Renal cortical epithelial cell (primary cell): ENCODE data around the gene ATXN7L3. TPM values are rescaled to one million over a fixed set of nuclear protein-coding genes. Genes with fewer than 3 reads are reported as not detected.
"Not testable (repeated sequence)": the region's sequence is repeated elsewhere in the genome, so short reads cannot be mapped to it uniquely, and the experiment has no call there.

ENCODE experiments used
- DNase-seq: peaks from one replicate; pipeline ENCODE4 v3.0.0-alpha.2; 2011; ENCODE audit warnings: low read depth
- total RNA-seq: library from RNA; depleted of rRNA; stranded (reverse); fragments of >200 nt; gene quantifications from 2 replicates; pipeline ENCODE4 v1.2.3, GENCODE V29; 2014

The ATXN7L3 gene
- total RNA-seq, result 45.8 and 61.1 TPM in 2 replicates

- DNase-seq, result peak; percentile 86
These were observed at the start of gene ATXN7L3 for GRCh38 chr17:44199553-44200477. ATXN7L3 (minus strand) TSS chr17:44199884; CDS start chr17:44198070, 1,814 bp downstream.

DNA sequence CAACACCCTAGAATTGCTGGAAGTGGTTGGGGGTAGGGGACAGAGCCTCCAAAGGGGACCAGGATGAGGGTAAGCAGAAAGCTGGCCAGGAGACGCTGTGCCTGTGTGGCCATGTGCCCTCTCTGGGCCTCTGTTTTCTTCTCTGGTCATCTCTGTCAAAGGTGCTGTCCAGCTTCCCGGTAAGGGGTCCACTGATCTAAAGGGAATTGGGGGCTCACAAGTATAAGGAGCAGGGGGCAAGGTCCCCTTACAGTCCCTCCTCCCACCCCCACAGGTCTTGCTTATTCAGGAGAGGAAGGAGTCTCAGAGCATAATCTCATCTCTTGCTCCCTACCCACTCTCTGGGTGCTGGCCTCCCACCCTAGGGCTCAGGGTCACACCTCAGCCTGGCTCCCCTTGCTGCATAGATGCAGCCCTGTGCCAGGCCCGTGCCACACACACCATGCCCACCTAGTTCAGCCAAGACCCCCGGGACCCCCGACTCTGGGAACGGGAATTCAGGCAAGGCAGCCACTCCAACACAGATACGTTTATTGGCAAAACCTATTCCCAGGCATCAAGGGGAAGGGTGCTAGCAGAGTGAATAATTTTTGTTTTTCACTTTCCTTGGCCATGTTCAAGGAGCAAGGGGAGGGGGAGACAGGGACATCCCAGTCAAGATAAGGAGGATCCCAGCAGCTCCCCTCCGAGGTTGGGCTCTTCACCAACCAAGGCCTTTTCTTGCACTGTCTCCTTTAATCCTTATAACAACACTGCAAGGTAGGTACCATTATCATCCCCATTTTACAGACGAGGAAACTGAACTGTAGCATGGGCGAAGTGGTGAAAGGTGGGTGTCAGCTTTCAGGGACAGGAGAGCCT is 48.4 kb upstream of the ATXN7L3 start:
- no peak for DNase-seq

DNA sequence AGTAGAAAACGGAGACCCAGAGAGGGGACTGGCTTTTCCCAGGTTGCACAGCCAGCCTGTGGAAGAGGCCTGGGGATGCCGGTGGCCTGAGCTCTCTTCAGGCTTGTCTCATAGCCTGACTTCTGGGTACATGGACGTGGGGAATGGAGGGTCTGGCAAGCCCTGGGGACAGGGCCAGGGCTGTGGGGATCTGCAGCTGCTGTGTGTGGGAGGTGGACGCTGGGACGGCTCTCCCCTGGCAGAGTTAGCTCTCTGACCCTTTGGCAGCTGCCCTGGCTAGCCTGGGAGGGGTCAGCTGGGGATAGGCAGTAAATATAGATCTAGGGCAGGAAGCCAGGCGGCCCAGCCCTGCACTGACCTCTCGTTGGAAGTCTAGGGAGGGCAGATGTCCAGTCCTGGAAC is 47.8 kb upstream of the ATXN7L3 start:
- no peak for DNase-seq

DNA sequence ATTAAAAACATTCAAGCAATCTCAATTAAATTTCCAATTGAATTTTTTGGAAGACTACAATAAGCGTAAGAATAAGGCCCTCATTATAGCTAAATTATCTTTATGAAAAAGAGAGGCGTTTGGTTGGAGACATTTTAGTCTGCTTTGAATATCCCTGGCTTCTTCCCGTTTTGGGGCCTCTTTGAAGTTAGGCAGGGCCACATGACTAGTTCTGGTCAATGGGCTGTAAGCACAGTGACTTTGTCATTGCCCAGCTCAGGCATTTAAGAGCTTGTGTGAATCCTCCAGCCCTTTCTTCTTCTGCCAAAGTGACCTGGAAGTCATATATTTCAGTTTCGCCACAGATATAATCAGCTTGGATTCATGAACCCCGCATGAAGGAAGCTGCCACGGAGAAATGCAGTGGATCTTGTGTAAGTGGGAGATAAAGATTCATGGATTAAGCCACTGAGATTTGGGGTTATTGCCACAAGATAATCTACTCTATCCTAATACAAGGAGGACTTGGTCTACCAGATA is 41.5 kb upstream of the ATXN7L3 start:
- no peak for DNase-seq

DNA sequence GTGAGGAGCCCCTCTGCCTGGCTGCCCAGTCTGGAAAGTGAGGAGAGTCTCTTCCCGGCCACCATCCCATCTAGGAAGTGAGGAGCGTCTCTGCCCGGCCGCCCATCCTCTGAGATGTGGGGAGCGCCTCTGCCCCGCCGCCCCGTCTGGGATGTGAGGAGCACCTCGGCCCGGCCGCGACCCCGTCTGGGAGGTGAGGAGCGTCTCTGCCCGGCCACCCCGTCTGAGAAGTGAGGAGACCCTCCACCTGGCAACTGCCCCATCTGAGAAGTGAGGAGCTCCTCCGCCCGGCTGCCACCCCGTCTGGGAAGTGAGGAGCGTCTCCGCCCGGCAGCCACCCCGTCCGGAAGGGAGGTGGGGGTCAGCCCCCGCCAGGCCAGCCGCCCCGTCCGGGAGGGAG is 38.2 kb upstream of the ATXN7L3 start:
- DNase-seq, result not testable (repeated sequence)

DNA sequence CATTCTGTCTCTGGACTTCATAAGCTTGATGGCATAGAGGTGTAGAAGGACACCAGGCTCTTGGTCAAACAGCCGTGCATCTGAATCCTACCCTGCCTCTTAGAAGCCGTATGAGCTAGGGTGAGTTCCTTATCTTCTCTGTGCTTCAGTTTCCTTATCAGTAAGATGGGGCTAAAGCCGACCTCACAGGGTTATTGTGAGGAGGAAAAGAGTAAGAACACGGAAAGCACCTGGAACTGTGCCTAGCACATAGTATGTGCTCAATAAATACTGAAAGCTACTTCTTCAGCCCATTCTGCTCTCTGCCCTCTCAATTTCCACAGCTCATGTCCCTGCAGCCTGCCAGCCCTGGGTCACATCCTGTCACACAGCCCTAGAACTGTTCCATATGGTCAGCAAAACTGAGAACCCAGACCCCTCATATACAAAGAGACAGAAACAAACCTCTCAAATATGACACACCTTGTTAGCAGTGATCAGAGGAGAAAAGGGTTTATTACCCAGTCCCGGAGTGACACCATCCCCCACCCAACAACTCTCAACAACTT is 36.8 kb upstream of the ATXN7L3 start:
- no peak for DNase-seq

DNA sequence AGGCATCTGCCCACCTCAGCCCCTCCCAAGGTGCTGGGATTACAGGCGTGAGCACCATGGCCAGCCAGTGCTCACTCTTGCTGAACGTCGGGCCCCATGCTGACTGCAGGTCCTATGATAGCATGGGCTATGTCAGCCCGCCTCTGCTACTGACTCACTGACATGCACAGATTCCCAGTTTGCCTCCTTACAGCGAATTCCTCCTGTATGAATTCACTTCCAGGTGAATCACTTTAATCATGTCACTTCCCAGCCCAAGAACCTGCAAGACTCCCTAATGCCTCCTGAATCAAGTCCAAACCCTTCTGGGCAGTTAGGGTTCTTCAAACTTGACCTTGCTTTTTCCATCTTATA is 35.9 kb upstream of the ATXN7L3 start:
- DNase-seq, result peak; percentile 96

GRCh38 chr17:44233582-44233981 is 33.9 kb upstream of the ATXN7L3 start:
- DNase-seq, result no peak

DNA sequence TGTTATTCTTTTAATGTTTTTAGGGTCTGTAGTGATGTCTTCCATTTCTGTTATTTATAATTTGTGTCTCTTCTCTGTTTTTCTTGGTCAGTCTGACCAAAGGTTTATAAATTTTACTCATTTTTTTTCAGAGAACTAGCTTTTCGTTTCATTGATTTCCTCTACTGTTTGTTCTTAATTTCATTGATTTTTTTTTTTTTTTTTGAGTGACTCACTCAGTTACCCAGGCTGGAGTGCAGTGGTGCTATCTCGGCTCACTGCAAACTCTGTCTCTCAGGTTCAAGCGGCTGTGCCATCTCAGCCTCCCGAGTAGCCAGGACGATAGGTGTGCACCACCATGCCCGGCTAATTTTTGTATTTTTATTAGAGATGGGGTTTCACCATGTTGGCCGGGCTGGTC is 32.4 kb upstream of the ATXN7L3 start:
- DNase-seq, result no peak

GRCh38 chr17:44230140-44230539 is 30.5 kb upstream of the ATXN7L3 start:
- DNase-seq, result no peak

- no peak for DNase-seq
These were observed 29.4 kb upstream of the ATXN7L3 start for GRCh38 chr17:44229090-44229489.

DNA sequence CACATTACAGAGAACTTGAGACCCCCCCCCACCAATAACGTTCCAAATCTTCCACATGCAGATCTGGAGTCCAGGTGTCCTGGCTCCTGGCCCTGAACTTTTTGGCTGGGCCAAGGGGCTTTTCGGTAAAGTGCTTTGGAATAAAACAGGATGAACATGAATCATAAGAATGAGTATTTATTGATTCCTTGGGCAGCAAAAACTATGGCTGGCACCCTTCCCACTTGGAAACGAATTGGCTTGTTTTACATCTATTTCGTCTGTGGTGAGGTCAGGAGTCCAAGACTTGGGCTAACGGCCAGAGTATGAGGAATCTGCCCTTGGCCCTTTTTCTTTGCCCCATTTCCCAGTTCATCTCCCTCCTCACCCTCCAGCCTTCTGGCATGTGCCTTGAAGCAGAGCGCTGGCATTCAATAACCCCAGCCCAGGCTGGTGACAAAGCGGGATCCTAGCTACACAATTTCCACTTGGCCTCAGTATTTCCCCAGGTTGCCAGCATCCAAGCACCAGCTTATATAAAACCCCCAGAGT is 23.9 kb upstream of the ATXN7L3 start:
- peak; percentile 77 for DNase-seq

- peak; percentile 53 for DNase-seq
These were observed 22.6 kb upstream of the ATXN7L3 start for GRCh38 chr17:44222112-44222869.

GRCh38 chr17:44221862-44222111 is 22.1 kb upstream of the ATXN7L3 start:
- DNase-seq, result no peak

DNA sequence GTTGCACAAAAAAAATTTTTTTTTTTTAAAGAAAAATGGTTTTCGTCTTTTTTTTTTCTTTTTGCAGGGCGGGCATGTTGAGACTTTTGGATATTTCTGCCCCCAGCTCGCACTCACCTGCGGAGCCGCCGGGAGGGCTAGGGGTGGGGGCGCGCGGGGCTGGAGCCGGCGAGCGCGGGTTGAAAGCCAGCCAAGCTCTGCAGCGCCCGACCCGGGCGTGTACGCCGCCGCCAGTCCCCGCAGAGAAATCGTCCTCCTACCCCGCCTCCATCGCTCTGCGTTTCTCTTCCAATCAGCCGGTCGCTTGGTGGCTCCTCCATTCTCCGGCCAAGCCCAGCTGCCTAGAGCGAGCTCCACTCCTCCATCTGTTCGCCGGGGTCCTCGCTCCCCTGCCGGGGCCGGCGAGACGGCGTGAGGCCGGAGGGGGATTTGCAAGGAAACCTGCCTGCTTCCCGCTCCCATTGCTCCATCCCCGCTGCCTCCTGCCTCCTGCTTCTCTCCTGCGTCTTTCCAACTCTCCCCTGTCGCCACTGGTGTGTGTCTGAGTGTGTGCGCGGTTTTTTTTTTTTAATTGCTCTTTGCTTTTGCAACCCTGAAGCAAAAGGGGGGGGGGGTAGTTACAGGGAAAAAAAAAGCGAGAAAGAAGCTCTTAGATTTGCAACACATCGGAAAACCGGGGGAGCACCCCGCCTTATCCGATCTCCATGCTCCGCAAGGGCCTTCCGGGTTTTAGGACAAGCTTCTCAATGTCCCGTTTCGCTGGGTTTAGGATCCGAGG is 21.6 kb upstream of the ATXN7L3 start:
- DNase-seq, result peak; percentile 58

GRCh38 chr17:44220213-44221083 is 20.8 kb upstream of the ATXN7L3 start:
- DNase-seq, result no peak

GRCh38 chr17:44219616-44220212 is 20.0 kb upstream of the ATXN7L3 start, which contains the start of gene UBTF:
UBTF (minus strand) TSS chr17:44219675; CDS start chr17:44218229, 1,446 bp downstream.
- DNase-seq, result no peak

DNA sequence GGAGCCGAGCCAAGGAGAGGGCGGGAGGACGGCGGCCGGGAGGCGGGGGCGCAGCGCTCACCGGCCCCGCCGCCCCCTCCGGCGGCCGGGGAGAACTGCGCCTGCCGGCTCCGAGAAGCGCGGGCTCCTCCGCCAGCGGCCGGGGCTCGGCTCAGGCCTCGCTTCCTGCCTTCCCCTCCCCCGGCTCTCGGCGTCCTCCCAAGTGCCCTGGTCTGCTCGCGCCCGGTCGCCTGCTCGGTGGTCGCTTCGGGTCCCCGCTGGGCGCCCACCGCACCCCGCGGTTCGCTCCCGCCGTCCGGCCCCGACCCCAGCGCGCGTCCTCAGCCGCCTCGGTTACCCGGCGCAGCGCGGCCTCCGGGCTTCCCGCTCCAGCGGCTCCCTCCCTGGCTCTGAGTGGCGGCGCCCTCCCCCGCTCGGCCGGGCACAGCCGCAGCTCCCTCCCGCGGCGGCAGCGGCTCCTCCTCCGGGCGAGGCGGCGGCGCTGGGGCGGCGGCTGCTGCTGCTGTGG is 19.5 kb upstream of the ATXN7L3 start:
- no peak for DNase-seq
